HL-60/S4 treated with retinoic acid at 250 ng/mL for 4 days and 3 days (cell line): ENCODE measurements around the gene SWAP70.
"Not testable (repeated sequence)": the region's sequence is repeated elsewhere in the genome, so short reads cannot be mapped to it uniquely, and the experiment has no call there.

Experiments
- in situ Hi-C: fragments of 300-500 bp; cut with MboI; formaldehyde crosslinking; loops from 2 replicates; pipeline ENCODE4 v1.7.0; 2022; ENCODE audit warnings: low sequenced_read_pairs

Gene SWAP70

GRCh38 chr11:9663699-9664275 lies at the start of gene SWAP70:
Gene SWAP70, plus strand, starts transcription at chr11:9664077. Its CDS starts 103 bp downstream, at chr11:9664180.
- in situ Hi-C loops, result no loop called here

GRCh38 chr11:9615031-9615451 lies 48.8 kb upstream of the SWAP70 start:
- in situ Hi-C loops, result no loop called here

- in situ Hi-C loops, result no loop called here
These were observed 47.7 kb upstream of the SWAP70 start for GRCh38 chr11:9616042-9616675.

GRCh38 chr11:9616858-9617257 lies 47.0 kb upstream of the SWAP70 start:
- in situ Hi-C loops, result no loop called here

GRCh38 chr11:9617940-9618339 lies 45.9 kb upstream of the SWAP70 start:
- in situ Hi-C loops, result no loop called here

- in situ Hi-C loops, result no loop called here
These were observed 44.9 kb upstream of the SWAP70 start for GRCh38 chr11:9619004-9619403.

GRCh38 chr11:9619971-9620370 lies 43.9 kb upstream of the SWAP70 start:
- in situ Hi-C loops, result no loop called here

- in situ Hi-C loops, result not testable (repeated sequence)
These were observed 41.5 kb upstream of the SWAP70 start for GRCh38 chr11:9622353-9622752.

GRCh38 chr11:9623053-9623452 lies 40.8 kb upstream of the SWAP70 start:
- in situ Hi-C loops, result not testable (repeated sequence)

GRCh38 chr11:9624448-9624847 lies 39.4 kb upstream of the SWAP70 start:
- in situ Hi-C loops, result no loop called here

- in situ Hi-C loops, result no loop called here
These were observed 38.7 kb upstream of the SWAP70 start for GRCh38 chr11:9625162-9625561.

GRCh38 chr11:9625728-9626127 lies 38.1 kb upstream of the SWAP70 start:
- in situ Hi-C loops, result no loop called here

GRCh38 chr11:9626496-9627394 lies 37.1 kb upstream of the SWAP70 start:
- in situ Hi-C loops, result no loop called here

- in situ Hi-C loops, result no loop called here
These were observed 34.8 kb upstream of the SWAP70 start for GRCh38 chr11:9629064-9629463.

GRCh38 chr11:9633679-9634078 lies 30.2 kb upstream of the SWAP70 start:
- in situ Hi-C loops, result no loop called here

GRCh38 chr11:9636691-9637090 lies 27.2 kb upstream of the SWAP70 start:
- in situ Hi-C loops, result no loop called here

- in situ Hi-C loops, result no loop called here
These were observed 24.8 kb upstream of the SWAP70 start for GRCh38 chr11:9639099-9639498.

GRCh38 chr11:9639985-9640384 lies 23.9 kb upstream of the SWAP70 start:
- in situ Hi-C loops, result no loop called here

GRCh38 chr11:9642894-9643293 lies 21.0 kb upstream of the SWAP70 start:
- in situ Hi-C loops, result no loop called here

GRCh38 chr11:9643751-9644150 lies 20.1 kb upstream of the SWAP70 start:
- in situ Hi-C loops, result no loop called here

- in situ Hi-C loops, result no loop called here
These were observed 18.0 kb upstream of the SWAP70 start for GRCh38 chr11:9645881-9646280.

- in situ Hi-C loops, result no loop called here
These were observed 17.6 kb upstream of the SWAP70 start for GRCh38 chr11:9646324-9646723.
